Lung (tissue), 12 donors: ENCODE data around the gene ARHGAP10. TPM values are rescaled to one million over a fixed set of nuclear protein-coding genes. Genes with fewer than 3 reads are reported as not detected.

ENCODE experiments used
- ATAC-seq: fragments of 200-7000 bp; cut with Tn5 transposase; one replicate; pipeline ENCODE4 v1.9.1; 2020; ENCODE audit warnings: moderate number of reproducible peaks; ENCODE audit not compliant: insufficient read depth, low FRiP score
- DNase-seq, 3 donors: peaks; one replicate each; pipeline ENCODE4 v3.0.0-alpha.2; 2013 to 2017
- H3K27ac ChIP-seq, 2 donors: one replicate each; pipeline ENCODE4 v1.5.1; 2013; ENCODE audit warnings: mild to moderate bottlenecking in 2 of 2, moderate library complexity in 2 of 2, control low read depth in 1 of 2, inconsistent platforms in 1 of 2, low read depth in 1 of 2, low read length in 1 of 2
- H3K27me3 ChIP-seq, 3 donors: one replicate each; pipeline ENCODE4 v1.5.1; 2013; ENCODE audit warnings: low read length in 2 of 3; ENCODE audit not compliant: control insufficient read depth in 3 of 3, insufficient read depth in 3 of 3
- H3K36me3 ChIP-seq, 4 donors: one replicate each; pipeline ENCODE4 v1.5.1; 2013; ENCODE audit warnings: low read length in 4 of 4, mild to moderate bottlenecking in 1 of 4, moderate library complexity in 1 of 4; ENCODE audit not compliant: control insufficient read depth in 4 of 4, insufficient read depth in 4 of 4
- H3K4me1 ChIP-seq, 5 donors: one replicate each; pipeline ENCODE4 v1.5.1; 2013; ENCODE audit warnings: low read length in 5 of 5, mild to moderate bottlenecking in 2 of 5, moderate library complexity in 1 of 5; ENCODE audit not compliant: control insufficient read depth in 5 of 5, insufficient read depth in 5 of 5
- H3K4me3 ChIP-seq: one replicate; pipeline ENCODE4 v1.5.1; 2013; ENCODE audit warnings: mild to moderate bottlenecking, control low read depth, moderate library complexity
- H3K9ac ChIP-seq, 2 donors: one replicate each; pipeline ENCODE4 v1.5.1; 2013; ENCODE audit warnings: low read length in 2 of 2, control low read depth in 1 of 2; ENCODE audit not compliant: insufficient read depth in 1 of 2
- H3K9me3 ChIP-seq, 4 donors: one replicate each; pipeline ENCODE4 v1.5.1; 2013; ENCODE audit warnings: low read length in 3 of 4, mild to moderate bottlenecking in 1 of 4, moderate library complexity in 1 of 4; ENCODE audit not compliant: control insufficient read depth in 4 of 4, insufficient read depth in 3 of 4
- WGBS, 2 donors: extraction: QIAGEN DNeasy Blood & Tissue Kit; methylation state at CpG; one replicate each; pipeline ENCODE4 v1.1.7; 2013; 5-methylcytosine and 5-hydroxymethylcytosine counted together
- polyA plus RNA-seq, 2 donors: library from polyadenylated mRNA; stranded (reverse); fragments of 200-250 nt; gene quantifications; one replicate each; pipeline ENCODE4 v1.2.1, GENCODE V29; 2013
- total RNA-seq, 2 donors: library from RNA; depleted of rRNA in 1 of 2; stranded (reverse); fragments of >200 nt in 1 of 2; gene quantifications; one replicate each; pipeline ENCODE4 v1.2.1, GENCODE V29; 2014 to 2021
- TF ChIP-seq, protein P1 (sequence below): IDR thresholded peaks from 2 replicates; pipeline ENCODE4 v1.5.1; 2012; ENCODE audit warnings: mild to moderate bottlenecking; ENCODE audit errors: control extremely low read depth, extremely low read depth
- donor health status: control.
- donor health status: control.
- donor health status: Bipolar disorder and iron deficiency.
- donor health status: healthy.
- donor health status: DM: yes; HTN: yes; CAD: no.

Gene ARHGAP10
- total and polyA plus RNA-seq, 4 donors = 9.1 to 25.0 (median 17.5) TPM

DNA sequence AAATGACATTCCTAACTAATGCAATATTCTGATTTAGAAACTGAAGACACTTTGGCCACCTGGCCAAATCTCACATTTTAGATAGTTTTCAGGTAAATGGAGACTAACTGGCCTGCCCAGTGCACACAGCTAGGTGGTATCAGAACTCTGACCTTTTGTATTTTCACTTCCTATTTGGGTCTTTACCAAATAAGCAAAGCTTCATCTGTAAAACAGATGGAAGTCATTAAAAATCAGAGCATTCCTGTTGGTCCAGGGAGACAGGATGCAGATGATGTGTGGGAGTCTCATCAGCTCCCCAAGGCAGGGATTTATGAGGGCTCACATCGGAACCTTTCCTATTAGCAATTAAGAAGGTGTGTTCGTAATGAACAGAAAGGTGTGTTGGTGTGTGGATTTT is 57.7 kb downstream of the ARHGAP10 start:
- Histone ChIP-seq H3K4me1 (peaks cover 6 to 45% (median 14%) of the 10 kb centered on the region in 5 donors), H3K36me3 (no peaks in the 10 kb centered on the region), H3K4me3 (no peak overlapping the region), H3K9me3 (peaks cover 0 to 2% (median 0%) of the 10 kb centered on the region in 4 donors), H3K9ac (no peak overlapping the region), H3K27me3 (no peaks in the 10 kb centered on the region), H3K27ac (peak overlapping the region in 1 of 2 donors; percentile 17)
- TF ChIP-seq, protein P1, sequence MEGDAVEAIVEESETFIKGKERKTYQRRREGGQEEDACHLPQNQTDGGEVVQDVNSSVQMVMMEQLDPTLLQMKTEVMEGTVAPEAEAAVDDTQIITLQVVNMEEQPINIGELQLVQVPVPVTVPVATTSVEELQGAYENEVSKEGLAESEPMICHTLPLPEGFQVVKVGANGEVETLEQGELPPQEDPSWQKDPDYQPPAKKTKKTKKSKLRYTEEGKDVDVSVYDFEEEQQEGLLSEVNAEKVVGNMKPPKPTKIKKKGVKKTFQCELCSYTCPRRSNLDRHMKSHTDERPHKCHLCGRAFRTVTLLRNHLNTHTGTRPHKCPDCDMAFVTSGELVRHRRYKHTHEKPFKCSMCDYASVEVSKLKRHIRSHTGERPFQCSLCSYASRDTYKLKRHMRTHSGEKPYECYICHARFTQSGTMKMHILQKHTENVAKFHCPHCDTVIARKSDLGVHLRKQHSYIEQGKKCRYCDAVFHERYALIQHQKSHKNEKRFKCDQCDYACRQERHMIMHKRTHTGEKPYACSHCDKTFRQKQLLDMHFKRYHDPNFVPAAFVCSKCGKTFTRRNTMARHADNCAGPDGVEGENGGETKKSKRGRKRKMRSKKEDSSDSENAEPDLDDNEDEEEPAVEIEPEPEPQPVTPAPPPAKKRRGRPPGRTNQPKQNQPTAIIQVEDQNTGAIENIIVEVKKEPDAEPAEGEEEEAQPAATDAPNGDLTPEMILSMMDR = no peak
- 87 to 97% methylated on average over 2 of the region's 2 CpGs for WGBS, 2 donors
- no peak for ATAC-seq
- DNase-seq = no peak

DNA sequence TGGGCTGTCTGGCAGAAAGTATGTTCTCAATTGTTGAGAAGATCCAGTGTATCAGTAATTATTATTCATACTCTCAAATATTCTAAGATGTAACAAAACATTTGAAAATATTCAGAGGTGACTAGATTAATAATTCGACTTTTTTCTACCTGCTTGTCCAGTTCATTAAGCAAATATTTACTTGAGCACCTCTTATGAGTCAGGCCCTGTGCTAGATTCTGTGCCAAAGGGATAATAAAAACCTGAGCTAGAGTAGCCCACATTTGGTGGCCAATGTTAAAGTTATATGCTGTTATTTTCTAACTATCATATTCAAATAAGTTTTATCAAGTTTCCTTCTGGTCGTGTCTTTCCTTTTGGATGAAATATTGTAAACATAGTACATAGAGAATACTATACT is 58.5 kb downstream of the ARHGAP10 start:
- no peaks in the 10 kb centered on the region for H3K36me3 ChIP-seq
- H3K27me3 ChIP-seq = no peaks in the 10 kb centered on the region
- H3K4me1 ChIP-seq = peaks cover 6 to 41% (median 14%) of the 10 kb centered on the region in 5 donors
- peaks cover 0 to 2% (median 0%) of the 10 kb centered on the region in 4 donors for H3K9me3 ChIP-seq
- WGBS, 2 donors = 65 to 75% methylated on average over 2 of the region's 2 CpGs
- TF ChIP-seq, protein P1 = no peak
- H3K27ac ChIP-seq = no peak overlapping the region
- ATAC-seq (no peak), DNase-seq (no peak)
- H3K4me3 ChIP-seq = no peak overlapping the region
- H3K9ac ChIP-seq = no peak overlapping the region

DNA sequence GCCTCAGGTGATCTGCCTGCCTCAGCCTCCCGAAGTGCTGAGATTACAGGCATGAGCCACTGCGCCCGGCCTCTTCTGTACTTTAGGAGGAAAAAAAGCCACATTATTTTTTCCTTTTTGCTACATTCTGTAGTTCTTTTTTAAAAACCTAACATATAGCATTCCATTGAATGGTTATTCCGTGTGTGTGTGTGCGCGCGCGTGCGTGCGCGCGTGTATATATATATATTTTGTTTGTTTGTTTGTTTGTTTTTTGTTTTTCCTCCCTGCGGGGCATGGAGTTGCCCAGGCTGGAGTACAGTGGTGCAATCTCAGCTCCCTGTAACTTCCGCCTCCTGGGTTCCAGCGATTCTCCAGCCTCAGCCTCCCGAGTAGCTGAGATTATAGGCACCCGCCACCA is 59.5 kb downstream of the ARHGAP10 start:
- peaks cover 0 to 2% (median 0%) of the 10 kb centered on the region in 4 donors for H3K9me3 ChIP-seq
- H3K4me1 ChIP-seq = peaks cover 2 to 34% (median 14%) of the 10 kb centered on the region in 5 donors
- H3K9ac ChIP-seq = no peak overlapping the region
- 97 to 98% methylated on average over 17 of the region's 17 CpGs for WGBS, 2 donors
- H3K4me3 ChIP-seq = no peak overlapping the region
- no peak overlapping the region for H3K27ac ChIP-seq
- no peak for DNase-seq
- TF ChIP-seq, protein P1 = no peak
- no peaks in the 10 kb centered on the region for H3K27me3 ChIP-seq
- no peak for ATAC-seq
- H3K36me3 ChIP-seq = no peaks in the 10 kb centered on the region

DNA sequence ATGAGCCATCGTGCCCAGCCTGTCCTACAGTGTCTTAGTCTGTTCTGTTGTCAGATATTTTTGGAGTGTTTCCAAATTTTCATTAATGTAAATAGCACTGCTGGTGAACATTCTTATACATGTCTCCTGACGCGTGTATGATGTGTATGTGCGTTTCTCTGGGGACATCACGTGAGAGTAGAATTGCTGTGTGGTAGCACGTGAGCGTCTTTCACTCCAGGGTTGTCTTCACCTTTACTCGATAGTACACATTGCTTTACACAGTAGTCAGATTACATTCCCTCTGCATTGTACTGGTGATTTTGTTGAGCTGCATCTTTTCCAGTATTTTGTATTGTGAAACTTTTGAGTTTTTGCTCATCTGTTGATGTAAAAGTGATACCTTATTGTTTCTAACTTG is 60.0 kb downstream of the ARHGAP10 start:
- Histone ChIP-seq H3K9ac (no peak overlapping the region), H3K36me3 (no peaks in the 10 kb centered on the region), H3K4me1 (peaks cover 0 to 34% (median 11%) of the 10 kb centered on the region in 5 donors), H3K4me3 (no peak overlapping the region), H3K9me3 (peaks cover 0 to 2% (median 0%) of the 10 kb centered on the region in 4 donors), H3K27ac (no peak overlapping the region), H3K27me3 (no peaks in the 10 kb centered on the region)
- DNase-seq (peak in 1 of 3 donors; percentile 35), ATAC-seq (no peak)
- TF ChIP-seq, protein P1 = no peak
- WGBS, 2 donors = 88 to 89% methylated on average over 8 of the region's 8 CpGs
